ENCODE results near the gene HPS5.
A peak's percentile ranks its signal among the peaks of the same experiment; 100 is the strongest.
"Not testable (repeated sequence)": the region's sequence is repeated elsewhere in the genome, so short reads cannot be mapped to it uniquely, and the experiment has no call there.

The HPS5 gene

DNA sequence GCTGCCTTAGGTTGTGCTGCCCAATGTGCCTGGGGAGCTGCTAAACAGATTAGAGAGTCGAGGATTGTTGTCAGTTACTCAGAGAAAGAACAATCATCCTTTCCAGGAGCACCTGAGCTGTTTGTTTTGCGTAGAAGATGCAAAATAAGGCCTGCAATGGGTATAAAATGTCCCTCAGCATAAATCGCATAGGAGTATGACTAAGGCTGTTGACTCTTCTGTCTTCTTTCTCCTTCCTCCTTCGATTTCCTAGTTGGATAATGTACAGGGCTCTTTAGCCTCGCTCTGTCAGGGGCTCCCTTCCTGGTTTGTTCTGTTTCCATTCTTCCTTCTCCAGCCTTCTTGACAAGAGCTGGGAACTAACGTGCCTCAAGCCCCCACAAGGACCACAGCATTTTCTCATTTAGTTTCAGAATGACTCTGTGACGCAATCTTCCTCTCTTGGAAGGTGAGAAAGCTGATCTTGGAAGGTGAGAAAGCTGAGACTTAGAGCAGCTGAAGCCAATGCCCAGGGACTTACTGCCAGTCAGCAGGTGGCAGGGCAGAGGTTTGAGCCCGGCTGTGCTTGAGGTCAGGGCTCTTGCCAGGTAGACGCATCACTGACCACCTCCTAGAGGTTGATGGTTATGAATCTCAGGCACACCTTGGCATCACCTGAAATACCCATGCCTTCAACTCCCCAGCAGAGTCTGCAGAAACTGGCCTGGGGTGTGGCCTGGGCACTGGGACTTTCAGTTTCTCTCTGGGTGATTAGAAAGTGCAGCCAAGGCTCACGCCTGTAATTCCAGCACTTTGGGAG is 54.4 kb downstream of the HPS5 start:
- H3K27me3 Mint-ChIP-seq, H3K36me3 Mint-ChIP-seq, H3K9me3 Mint-ChIP-seq, H3K4me1 Mint-ChIP-seq, H3K4me3 Mint-ChIP-seq, H3K27ac Mint-ChIP-seq: not testable (repeated sequence)

DNA sequence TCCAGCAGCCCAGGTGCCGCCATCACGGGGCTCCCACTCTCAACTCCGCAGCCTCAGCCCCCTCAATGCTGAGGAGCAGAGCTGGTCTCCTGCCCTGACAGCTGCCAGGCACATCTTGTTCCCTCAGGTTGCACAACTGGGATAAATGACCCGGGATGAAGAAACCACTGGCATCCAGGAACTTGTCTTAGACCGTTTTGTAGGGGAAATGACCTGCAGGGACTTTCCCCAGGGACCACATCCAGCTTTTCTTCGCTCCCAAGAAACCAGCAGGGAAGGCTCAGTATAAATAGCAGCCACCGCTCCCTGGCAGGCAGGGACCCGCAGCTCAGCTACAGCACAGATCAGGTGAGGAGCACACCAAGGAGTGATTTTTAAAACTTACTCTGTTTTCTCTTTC is 56.0 kb downstream of the HPS5 start, which contains the start of gene SAA1:
Gene SAA1, plus strand, starts transcription at position 316 of the 400 bp plus-strand sequence. CDS start 624 bp downstream, outside the sequence.
- Mint-ChIP-seq H3K4me3 (no peak within 1 kb of the TSS), H3K4me1 (no peaks in the 10 kb centered on the region), H3K27me3 (no peaks in the 10 kb centered on the region), H3K9me3 (no peaks in the 10 kb centered on the region), H3K27ac (no peak within 1 kb of the TSS), H3K36me3 (no peaks in the 10 kb centered on the region)

DNA sequence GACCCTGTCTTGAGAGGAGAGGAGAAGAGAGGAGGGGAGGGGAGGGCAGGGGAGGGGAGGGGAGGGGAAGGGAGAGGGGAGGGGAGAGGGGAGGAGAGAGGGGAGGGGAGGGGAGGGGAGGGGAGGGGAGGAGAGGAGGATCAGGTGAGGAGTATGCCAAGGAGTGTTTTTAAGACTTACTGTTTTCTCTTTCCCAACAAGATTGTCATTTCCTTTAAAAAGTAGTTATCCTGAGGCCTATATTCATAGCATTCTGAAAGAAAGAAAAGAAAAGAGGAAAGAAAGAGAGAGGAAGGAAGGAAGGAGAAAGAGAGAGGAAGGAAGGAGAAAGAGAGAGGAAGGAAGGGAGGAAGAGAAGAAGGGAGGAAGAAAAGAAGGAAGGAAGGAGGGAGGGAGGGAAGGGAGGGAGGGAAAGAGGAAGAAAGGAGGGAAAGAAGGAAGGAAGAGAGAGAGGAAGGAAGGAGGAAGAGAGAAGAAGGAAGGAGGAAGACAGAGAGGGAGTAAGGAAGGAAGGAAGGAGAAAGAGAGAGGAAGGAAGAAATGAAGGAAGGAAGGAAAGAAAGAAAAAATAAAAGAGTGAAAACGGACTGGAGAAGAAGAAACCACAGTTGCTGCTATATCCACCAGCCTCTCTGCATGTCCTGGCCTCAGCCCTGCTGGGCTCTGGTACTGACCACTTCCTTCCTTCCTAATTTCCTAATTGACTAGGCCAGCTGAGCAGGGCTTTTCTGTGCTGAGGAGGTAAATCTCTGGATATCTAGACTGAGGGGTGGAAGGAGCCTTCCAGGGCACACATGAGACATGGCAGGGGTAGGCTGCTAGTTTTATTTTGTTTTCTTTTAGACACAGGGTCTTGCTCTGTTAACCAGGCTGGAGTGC is 57.0 kb downstream of the HPS5 start:
- Mint-ChIP-seq H3K27me3 (no peaks in the 10 kb centered on the region), H3K4me3 (no peak overlapping the region), H3K4me1 (no peaks in the 10 kb centered on the region), H3K27ac (no peak overlapping the region), H3K9me3 (no peaks in the 10 kb centered on the region), H3K36me3 (no peaks in the 10 kb centered on the region)

- Mint-ChIP-seq H3K4me3 (no peak overlapping the region), H3K27me3 (no peaks in the 10 kb centered on the region), H3K4me1 (no peaks in the 10 kb centered on the region), H3K27ac (no peak overlapping the region), H3K9me3 (no peaks in the 10 kb centered on the region), H3K36me3 (no peaks in the 10 kb centered on the region)
Observed at GRCh38 chr11:18264035-18264434, 57.9 kb downstream of the HPS5 start.

- not testable (repeated sequence) for H3K36me3 Mint-ChIP-seq, H3K9me3 Mint-ChIP-seq, H3K4me3 Mint-ChIP-seq, H3K27me3 Mint-ChIP-seq, H3K27ac Mint-ChIP-seq, H3K4me1 Mint-ChIP-seq
Observed at GRCh38 chr11:18262681-18263350, 59.1 kb downstream of the HPS5 start.

- H3K36me3 Mint-ChIP-seq, result no peaks in the 10 kb centered on the region
- peaks cover under 1% of the 10 kb centered on the region for H3K27me3 Mint-ChIP-seq
- H3K9me3 Mint-ChIP-seq, result no peaks in the 10 kb centered on the region
- no peak overlapping the region for H3K4me3 Mint-ChIP-seq
- no peak overlapping the region for H3K27ac Mint-ChIP-seq
- no peaks in the 10 kb centered on the region for H3K4me1 Mint-ChIP-seq
Observed at GRCh38 chr11:18261721-18262120, 60.2 kb downstream of the HPS5 start.

GRCh38 chr11:18259259-18259658 is 62.7 kb downstream of the HPS5 start:
- Mint-ChIP-seq H3K27ac (no peak overlapping the region), H3K27me3 (peaks cover 1% of the 10 kb centered on the region), H3K9me3 (no peaks in the 10 kb centered on the region), H3K4me1 (no peaks in the 10 kb centered on the region), H3K4me3 (no peak overlapping the region), H3K36me3 (no peaks in the 10 kb centered on the region)

DNA sequence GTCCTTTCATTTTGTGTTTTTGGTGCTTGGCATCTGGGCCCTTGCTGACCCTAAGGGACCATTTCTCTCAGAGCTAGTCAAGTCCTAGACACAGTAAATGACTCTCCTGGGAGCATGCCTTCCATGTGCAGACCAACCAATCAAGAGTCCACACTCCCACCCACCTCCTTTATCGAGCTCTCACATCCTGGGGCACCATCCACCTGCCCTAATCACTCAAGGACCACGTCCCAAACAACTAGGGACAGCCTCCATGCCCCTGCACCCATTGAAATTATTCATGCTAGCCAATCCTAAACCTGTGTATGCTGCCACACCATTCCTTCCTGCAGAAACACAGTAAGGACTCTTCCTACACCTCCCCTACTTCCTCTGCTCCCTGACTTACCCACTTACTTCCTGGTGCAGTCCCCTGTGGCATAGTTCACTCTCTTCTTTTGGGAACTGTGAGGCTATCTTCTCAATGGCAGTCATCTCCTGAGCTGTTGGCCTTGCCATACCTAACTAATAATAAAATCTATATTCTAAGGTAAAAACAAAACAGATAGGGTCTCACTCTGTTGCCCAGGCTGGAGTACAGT is 67.1 kb downstream of the HPS5 start:
- H3K27me3 Mint-ChIP-seq, result peaks cover 1% of the 10 kb centered on the region
- H3K27ac Mint-ChIP-seq, result no peak overlapping the region
- H3K4me3 Mint-ChIP-seq, result no peak overlapping the region
- H3K4me1 Mint-ChIP-seq, result no peaks in the 10 kb centered on the region
- no peaks in the 10 kb centered on the region for H3K36me3 Mint-ChIP-seq
- H3K9me3 Mint-ChIP-seq, result no peaks in the 10 kb centered on the region

- no peak overlapping the region for H3K27ac Mint-ChIP-seq
- no peaks in the 10 kb centered on the region for H3K9me3 Mint-ChIP-seq
- H3K4me1 Mint-ChIP-seq, result no peaks in the 10 kb centered on the region
Observed at GRCh38 chr11:18253778-18254338, 68.1 kb downstream of the HPS5 start.

GRCh38 chr11:18253233-18253632 is 68.7 kb downstream of the HPS5 start:
- H3K36me3 Mint-ChIP-seq, result no peaks in the 10 kb centered on the region
- peaks cover 1% of the 10 kb centered on the region for H3K27me3 Mint-ChIP-seq
- H3K4me3 Mint-ChIP-seq, result no peak overlapping the region
- no peak overlapping the region for H3K27ac Mint-ChIP-seq
- H3K4me1 Mint-ChIP-seq, result no peaks in the 10 kb centered on the region
- no peaks in the 10 kb centered on the region for H3K9me3 Mint-ChIP-seq

More at GRCh38 chr11:18253778-18254338, 68.1 kb downstream of the HPS5 start:
- no peak overlapping the region for H3K4me3 Mint-ChIP-seq
- H3K27me3 Mint-ChIP-seq, result peaks cover 1% of the 10 kb centered on the region
- no peaks in the 10 kb centered on the region for H3K36me3 Mint-ChIP-seq

- H3K4me3 Mint-ChIP-seq, result no peak within 1 kb of the TSS
- no peak within 1 kb of the TSS for H3K27ac Mint-ChIP-seq
- H3K36me3 Mint-ChIP-seq, result no peaks in the 10 kb centered on the region
- peaks cover 4% of the 10 kb centered on the region for H3K9me3 Mint-ChIP-seq
- no peaks in the 10 kb centered on the region for H3K27me3 Mint-ChIP-seq
- peaks cover 8% of the 10 kb centered on the region for H3K4me1 Mint-ChIP-seq
Observed at GRCh38 chr11:18248561-18248960, 73.4 kb downstream of the HPS5 start, which contains the start of gene SAA2. Gene SAA2 (minus strand): TSS chr11:18248668. CDS start chr11:18248011, 657 bp downstream.

DNA sequence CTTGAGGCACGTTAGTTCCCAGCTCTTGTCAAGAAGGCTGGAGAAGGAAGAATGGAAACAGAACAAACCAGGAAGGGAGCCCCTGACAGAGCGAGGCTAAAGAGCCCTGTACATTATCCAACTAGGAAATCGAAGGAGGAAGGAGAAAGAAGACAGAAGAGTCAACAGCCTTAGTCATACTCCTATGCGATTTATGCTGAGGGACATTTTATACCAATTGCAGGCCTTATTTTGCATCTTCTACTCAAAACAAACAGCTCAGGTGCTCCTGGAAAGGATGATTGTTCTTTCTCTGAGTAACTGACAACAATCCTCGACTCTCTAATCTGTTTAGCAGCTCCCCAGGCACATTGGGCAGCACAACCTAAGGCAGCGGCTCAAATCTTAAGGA is 74.8 kb downstream of the HPS5 start:
- H3K27ac Mint-ChIP-seq, result not testable (repeated sequence)

DNA sequence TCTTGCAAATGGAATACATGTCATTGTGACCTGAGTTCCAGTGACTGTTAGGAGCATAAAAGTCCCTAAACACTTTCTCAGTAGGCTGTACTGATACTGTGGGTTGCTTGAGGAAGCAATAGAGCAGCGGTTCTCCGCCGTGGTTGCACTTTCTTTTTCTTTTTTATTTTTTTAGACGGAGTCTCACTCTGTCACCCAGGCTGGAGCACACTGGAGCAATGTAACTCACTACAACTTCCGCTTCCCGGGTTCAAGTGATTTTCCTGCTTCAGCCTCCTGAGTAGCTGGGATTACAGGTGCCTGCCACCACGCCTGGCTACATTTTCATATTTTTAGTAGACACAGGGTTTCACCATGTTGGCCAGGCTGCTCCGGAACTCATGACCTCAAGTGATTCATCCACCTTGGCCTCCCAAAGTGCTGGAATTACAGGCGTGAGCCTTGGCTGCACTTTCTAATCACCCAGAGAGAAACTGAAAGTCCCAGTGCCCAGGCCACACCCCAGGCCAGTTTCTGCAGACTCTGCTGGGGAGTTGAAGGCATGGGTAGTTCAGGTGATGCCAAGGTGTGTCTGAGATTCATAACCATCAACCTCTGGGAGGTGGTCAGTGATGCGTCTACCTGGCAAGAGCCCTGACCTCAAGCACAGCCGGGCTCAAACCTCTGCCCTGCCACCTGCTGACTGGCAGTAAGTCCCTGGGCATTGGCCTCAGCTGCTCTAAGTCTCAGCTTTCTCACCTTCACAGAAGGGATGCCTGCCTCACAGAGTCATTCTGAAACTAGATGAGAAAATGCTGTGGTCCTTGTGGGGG is 75.4 kb downstream of the HPS5 start:
- H3K27ac Mint-ChIP-seq, H3K9me3 Mint-ChIP-seq, H3K27me3 Mint-ChIP-seq, H3K36me3 Mint-ChIP-seq, H3K4me1 Mint-ChIP-seq: not testable (repeated sequence)
- H3K4me3 Mint-ChIP-seq, result peak overlapping the region; percentile 59

More for the DNA sequence above, 74.8 kb downstream of the HPS5 start:
- H3K36me3 Mint-ChIP-seq, H3K27me3 Mint-ChIP-seq, H3K4me1 Mint-ChIP-seq, H3K4me3 Mint-ChIP-seq, H3K9me3 Mint-ChIP-seq: not testable (repeated sequence)

DNA sequence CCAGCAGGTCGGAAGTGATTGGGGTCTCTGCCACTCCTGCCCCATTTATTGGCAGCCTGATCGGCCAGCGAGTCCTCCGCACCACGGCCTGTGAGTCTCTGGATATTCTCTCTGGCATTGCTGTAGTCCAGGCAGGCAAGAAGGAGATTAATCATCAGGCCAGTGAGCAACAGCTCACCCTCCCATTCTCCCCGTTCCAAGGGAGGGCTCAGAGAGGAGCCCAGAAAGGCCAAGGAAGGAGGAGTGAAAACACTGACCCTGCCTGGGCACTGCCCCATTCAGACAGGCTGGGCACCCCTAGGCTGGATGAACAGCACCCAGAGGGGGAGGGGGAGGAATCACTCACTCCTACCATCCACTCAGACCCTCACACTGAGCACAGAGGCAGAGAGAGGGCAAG is 76.5 kb downstream of the HPS5 start:
- Mint-ChIP-seq H3K9me3 (peaks cover 8% of the 10 kb centered on the region), H3K27me3 (peaks cover 2% of the 10 kb centered on the region), H3K36me3 (no peaks in the 10 kb centered on the region), H3K4me1 (peaks cover 8% of the 10 kb centered on the region), H3K27ac (no peak overlapping the region), H3K4me3 (no peak overlapping the region)
